ENCODE results near the gene CMTM7. TPM values are rescaled to one million over a fixed set of nuclear protein-coding genes. Genes with fewer than 3 reads are reported as not detected.
"Not testable (repeated sequence)": the region's sequence is repeated elsewhere in the genome, so short reads cannot be mapped to it uniquely, and the experiment has no call there.

Gene CMTM7
- total RNA-seq, 1 donor from 2014 or later = 3.6 TPM

DNA sequence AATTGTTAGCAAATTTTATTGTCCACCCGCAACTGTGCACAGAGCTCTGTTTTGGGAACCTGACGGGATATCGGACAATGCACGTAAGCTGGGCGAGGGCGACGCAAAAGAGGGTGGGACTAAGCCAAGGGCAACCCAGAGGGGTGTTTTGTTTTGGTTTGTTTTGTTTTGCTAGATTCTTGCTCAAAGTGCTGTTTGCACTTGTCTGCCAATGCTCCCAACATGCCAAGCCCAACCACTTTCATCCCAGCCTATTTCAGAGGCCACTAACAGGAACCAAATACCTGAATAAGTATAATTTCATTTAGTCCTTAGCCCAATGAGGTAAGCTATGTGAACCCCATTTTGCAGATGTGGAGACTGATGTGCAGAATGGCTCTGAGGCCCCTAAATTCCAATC lies 9.7 kb upstream of the CMTM7 start:
- no peak for DNase-seq (ENCODE audit: low spot score)
- ATAC-seq = no peak

DNA sequence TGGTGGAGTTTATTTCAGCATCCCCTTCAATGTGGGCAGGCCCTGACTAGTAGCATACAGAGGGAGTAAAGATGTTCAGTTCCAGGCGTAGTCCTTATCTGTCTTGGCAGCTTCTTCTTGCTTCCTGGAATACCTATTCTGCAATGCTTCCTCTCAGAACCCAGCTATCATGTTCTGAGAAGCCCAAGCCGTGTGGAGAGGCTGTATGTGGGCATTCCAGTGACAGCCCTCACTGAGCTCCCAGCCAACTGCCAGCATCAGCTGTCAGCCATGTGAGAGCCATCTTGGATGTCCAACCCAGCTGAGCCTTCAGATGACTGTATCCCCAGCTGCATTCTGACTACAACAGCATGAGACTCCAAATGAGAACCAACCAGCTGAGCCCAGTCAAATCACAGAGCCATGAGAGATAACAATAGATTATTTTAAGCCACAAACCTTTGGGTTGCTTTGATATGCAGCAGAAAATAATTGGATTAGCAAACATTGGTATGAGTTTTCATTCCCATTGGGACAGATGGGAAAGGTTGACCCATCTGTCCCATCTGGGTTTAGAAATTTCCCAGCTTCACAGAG lies 8.4 kb upstream of the CMTM7 start:
- DNase-seq (ENCODE audit: low spot score) = no peak
- ATAC-seq = no peak

DNA sequence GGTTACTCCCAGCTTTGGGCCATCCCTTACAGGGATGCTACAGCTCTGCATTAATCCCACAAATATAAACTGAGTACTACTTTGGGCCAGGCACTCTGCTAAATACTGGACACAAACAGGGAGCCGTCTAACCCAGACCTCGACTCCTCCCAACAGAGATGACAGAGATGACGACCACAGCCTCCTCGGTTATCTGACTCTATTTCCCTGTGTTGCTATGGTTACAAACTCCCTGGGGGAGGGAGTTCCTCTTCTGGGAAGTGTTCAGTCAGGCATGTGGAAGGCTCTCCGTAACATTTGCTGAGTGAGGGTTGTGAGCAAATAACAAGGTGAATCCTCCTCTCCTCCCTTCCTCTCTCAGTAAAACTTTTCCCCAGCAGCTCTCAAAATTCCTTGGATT lies 6.7 kb upstream of the CMTM7 start:
- ATAC-seq (no peak), DNase-seq (ENCODE audit: low spot score) (no peak)

DNA sequence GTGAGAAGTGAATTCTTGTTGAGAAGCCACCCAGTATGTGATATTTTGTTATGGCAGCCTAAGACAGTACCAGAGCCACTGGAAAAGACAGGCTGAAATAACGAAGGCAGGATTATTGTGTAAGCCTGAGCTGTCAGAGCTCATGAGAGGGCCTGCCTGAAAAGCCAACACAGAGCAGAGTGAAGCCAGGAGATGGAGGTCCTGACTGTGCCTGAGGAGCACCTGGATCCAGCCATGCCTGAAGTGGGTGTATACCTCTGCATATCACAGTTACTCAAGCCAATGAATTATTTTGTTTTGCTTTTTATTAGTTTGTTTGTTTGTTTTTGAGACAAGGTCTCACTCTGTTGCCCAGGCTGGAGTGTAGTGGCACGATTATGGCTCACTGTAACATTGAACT lies 4.1 kb upstream of the CMTM7 start:
- ATAC-seq (no peak), DNase-seq (ENCODE audit: low spot score) (no peak)

DNA sequence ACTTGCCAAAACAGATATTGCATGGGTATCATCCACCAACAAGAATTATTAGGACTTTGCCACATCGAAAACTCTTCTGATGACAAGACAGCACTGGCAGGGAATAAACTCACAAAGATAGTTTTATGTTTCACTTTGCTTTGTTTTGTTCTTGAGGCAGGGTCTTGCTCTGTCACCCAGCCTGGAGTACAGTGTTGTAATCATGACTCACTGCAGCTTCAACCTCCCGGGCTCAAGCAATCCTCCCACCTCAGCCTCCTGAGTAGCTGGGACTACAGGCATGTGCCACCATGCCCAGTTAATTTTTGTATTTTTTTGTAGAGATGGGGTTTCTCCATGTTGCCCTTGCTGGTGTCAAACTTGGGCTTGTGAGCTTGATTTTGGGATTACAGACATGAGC lies 2.1 kb upstream of the CMTM7 start:
- ATAC-seq = not testable (repeated sequence)

DNA sequence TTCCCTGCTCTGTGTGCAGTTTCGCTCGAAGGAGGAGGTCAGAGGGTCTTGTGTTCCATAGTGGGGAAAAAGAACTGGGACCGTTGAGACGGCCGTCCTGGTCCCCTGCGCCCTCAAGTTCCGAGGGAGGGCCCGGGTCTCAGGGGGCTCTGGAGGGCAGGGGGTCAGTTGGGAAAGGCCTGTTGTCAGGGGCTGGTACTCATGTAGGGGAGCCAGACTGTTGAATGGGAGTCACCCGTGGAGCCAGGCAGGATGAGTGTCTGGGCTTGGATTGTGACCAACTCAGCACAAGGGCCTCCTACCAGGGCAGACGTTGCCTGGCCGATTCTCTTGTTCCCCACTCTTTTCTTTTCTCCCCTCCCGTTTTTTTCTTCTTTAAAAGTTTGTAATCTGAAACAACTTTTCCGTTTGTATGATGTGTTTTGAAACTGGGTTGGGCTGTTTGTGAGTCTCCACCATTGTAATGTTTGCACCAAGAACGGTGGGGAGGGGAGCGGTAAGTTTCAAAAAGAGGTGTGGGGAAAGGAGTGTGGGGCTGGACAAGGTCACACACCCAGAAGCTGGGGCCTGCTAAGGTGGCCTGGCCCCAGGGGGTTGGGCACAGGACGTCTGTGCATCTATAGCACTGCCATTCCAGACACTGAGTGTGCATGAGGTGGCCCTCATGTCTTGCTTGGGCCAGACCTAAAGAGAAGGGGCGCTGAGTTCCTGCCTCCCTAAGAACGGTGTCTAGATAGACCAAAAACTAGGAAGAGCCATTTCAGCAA lies 1.1 kb downstream of the CMTM7 start:
- DNase-seq (ENCODE audit: low spot score) = no peak
- ATAC-seq = peak; percentile 36

More for the DNA sequence above, 2.1 kb upstream of the CMTM7 start:
- not testable (repeated sequence) for DNase-seq (ENCODE audit: low spot score)

DNA sequence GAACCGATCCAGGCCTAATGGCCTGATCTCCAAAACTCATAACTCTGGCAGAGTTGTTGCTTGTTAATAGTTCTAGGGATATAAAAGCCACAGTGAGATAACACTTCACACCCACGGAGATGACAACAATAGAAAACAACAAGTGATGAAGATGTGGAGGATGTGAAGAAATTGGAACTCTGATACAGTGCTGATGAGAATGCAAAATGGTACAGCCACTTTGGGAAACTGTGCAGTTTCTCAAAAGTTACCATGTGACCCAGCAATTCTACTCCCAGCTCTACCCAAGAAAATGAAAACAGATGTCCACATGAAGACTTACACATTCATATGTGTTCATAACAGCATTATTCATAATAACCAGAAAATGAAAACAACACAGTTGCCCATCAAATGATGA lies 3.8 kb downstream of the CMTM7 start:
- DNase-seq (ENCODE audit: low spot score) (no peak), ATAC-seq (no peak)

DNA sequence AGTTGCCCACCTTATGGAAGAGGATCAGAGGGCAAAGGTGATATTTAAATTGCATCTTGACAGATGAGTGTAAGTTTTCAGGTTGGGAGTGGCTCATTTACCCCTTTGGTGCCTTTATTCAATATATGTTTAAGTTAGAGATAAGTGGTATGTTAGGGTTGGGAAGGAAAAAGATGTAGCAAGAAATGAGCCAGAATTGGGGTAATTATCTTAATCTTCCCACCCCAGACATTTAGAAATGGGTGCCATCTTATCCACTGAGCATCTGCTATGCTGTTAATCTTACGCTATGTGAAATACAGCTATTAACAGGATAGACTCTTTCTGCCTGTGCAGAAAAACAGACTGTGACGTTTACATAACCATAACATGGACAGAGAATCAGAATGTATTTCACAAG lies 6.3 kb downstream of the CMTM7 start:
- no peak for ATAC-seq

DNA sequence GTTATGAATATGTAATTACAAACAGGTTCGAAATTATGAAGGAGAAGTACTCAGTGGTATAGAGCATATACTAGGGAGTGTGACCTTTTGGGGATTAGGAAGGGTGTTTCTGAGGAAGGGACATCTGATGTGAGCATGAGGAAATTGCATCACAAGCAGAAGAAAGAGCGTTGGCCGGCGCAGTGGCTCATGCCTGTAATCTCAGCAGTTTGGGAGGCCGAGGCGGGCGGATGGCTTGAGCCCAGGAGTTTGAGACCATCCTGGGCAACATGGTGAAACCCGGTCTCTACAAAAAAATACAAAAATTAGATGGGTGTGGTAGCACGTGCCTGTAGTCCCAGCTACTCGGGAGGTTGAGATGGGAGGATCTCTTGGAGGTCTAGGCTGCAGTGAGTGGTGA lies 6.9 kb downstream of the CMTM7 start:
- ATAC-seq = no peak

More for the DNA sequence above, 6.3 kb downstream of the CMTM7 start:
- DNase-seq (ENCODE audit: low spot score) = no peak

DNA sequence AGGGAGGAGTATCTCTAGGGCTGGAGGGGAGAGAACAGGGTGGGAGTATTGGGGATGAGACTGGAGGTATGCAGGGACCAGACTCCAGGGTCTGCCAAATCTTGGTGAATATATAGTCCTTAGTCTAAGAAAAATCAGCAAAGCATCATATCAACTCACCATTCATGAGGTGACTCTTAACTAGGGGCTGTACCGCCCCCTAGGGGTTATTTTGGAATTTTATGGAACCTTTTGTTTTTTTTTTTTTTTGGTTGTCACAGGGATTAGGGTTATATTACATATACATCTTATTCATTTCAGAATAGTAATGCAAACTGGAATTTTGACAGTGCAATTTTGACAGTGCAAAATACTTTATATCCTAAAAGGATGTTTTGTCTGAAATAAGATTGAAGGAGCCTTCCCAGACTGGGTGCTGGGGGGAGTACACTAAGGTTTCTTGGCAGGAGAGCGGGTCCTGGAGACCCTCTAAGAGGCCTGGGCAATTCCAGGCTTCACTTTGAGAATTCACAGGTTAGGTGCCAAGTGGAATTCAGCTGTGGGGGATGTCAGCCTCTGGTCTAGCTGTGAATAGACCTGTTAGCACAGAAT lies 7.5 kb downstream of the CMTM7 start:
- DNase-seq (ENCODE audit: low spot score) = no peak
- peak; percentile 38 for ATAC-seq

More for the DNA sequence above, 6.9 kb downstream of the CMTM7 start:
- no peak for DNase-seq (ENCODE audit: low spot score)

DNA sequence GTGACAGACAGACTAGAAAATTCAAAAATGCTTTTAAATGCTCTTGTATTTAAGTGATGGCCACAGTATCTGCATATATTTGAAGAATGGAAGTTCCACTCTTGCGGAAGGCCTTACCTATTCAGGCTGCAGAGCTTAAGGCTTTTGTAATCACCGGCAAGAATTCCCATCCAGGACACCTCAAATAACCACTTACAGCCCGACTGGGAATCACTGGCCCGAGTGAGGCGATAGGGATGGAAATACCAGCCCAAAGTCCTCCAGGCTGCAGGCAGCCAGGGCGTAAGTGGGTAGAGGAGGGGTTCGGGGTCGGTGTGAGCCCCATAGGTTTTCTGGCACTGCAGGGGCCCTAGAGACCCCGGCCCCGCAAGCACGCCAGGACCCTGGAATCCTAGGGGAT lies 9.5 kb downstream of the CMTM7 start:
- no peak for DNase-seq (ENCODE audit: low spot score)
- peak; percentile 55 for ATAC-seq

DNA sequence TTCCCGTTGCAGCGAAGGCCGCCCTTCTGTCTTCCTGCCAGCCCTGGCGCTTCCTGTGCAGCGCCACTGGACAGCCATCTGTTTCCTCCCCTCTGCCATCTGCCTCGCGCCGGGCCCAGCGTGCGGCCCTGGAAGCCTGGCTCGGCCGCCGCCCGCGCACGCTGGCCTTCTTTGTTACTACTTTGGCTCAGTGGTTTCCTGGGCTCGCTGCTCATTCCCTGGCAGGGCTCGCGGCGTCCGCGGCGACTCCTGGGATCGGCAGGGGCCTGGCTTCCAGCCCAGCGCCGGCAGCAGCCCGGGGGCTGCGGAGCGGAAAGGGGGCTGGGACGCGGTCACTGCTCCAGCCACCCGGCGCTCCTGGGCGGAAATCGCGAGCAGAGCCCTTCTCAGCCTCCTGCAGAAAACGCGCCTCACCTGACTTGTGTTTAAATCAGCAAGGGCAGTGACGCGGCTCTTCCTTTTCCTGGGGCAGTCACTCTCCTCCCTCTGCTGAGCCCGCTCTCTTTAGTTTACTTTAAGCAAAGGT lies 10.0 kb downstream of the CMTM7 start:
- DNase-seq (ENCODE audit: low spot score) (peak; percentile 76), ATAC-seq (peak; percentile 90)

DNA sequence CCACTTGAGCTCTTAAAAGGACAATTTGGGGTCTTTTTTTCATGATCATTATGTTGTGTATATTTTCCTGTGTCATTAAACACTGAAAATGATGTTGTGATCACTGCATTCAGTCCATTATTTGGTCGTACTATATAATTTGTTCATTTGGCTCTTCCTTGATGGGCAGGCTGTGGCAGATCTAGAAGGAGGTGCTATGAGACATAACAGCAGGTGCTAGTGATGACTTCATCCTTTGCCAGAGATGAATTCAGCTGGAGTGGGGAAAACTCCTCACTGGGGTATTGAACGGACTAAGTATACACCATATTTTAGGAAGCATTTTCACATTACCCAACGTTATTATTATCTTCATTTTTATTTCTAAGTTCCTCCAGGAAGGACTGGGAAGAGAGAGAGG lies 12.0 kb downstream of the CMTM7 start:
- ATAC-seq (no peak), DNase-seq (ENCODE audit: low spot score) (no peak)

DNA sequence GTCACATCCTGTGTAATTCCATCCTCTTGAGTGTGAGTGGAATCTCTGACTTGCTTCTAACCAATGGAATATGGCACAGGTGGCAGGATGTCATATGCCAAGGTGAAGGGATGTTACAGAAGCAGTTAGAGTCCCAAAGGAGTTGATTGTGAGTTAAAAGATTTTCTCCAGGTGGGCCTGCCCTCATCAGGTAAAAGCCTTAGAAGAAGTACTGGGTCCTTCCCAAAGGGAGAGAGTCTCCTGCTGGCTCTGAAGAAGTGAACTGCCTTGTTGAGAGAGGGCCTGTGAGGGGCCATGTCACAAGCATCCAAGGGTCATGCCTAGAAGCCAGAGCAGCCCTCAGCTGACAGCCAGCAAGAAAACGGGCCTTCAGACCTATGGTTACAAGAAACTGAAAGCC lies 13.1 kb downstream of the CMTM7 start:
- DNase-seq (ENCODE audit: low spot score) = no peak
- ATAC-seq = no peak

DNA sequence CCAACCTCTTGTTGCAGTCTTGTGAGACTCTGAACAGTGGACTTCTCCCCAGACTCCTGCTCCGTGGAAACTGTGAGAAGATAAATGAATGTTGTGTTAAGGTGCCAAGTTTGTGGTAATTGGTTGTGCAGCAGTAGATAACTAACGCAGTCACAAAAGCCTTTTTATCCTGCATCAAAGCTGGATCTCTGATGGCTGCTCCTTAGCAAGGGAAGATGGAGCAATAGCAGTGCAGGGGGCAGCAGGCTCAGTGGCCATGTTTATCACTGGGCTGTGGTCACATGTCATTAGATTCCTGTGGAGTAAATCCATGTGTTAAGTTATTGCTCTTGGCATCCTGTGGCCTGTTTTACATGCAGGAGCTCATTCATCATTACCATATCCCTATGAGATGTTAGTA lies 13.5 kb downstream of the CMTM7 start:
- no peak for ATAC-seq
- no peak for DNase-seq (ENCODE audit: low spot score)

DNA sequence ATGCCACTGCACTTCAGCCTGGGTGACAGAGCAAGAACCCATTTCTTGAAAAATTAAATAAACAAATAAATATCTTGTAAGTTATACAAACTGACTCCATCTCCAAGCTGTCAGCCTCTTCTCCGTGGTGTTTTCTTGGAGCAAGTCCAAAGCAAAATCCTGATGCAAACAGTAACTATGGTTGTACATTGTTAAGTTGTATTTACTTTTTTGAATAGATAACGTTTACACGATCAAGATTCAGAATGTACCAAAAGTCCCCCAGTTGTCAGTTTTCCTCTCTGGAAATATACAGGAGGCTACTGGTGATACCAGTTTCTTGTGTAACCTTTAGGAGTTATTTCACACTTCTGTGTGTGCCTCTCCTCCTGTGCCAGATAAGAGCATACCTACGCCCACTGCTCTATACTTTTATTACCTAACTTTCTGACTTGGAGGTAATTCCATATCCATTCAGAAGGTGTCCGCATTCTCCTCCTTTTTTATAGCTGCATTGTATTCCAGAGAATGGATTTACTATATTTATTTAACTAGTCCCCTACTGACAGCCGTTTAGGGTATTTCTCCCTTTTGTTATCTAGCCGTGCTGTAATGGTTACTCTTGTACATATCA lies 14.2 kb downstream of the CMTM7 start:
- DNase-seq (ENCODE audit: low spot score) = no peak
- no peak for ATAC-seq

DNA sequence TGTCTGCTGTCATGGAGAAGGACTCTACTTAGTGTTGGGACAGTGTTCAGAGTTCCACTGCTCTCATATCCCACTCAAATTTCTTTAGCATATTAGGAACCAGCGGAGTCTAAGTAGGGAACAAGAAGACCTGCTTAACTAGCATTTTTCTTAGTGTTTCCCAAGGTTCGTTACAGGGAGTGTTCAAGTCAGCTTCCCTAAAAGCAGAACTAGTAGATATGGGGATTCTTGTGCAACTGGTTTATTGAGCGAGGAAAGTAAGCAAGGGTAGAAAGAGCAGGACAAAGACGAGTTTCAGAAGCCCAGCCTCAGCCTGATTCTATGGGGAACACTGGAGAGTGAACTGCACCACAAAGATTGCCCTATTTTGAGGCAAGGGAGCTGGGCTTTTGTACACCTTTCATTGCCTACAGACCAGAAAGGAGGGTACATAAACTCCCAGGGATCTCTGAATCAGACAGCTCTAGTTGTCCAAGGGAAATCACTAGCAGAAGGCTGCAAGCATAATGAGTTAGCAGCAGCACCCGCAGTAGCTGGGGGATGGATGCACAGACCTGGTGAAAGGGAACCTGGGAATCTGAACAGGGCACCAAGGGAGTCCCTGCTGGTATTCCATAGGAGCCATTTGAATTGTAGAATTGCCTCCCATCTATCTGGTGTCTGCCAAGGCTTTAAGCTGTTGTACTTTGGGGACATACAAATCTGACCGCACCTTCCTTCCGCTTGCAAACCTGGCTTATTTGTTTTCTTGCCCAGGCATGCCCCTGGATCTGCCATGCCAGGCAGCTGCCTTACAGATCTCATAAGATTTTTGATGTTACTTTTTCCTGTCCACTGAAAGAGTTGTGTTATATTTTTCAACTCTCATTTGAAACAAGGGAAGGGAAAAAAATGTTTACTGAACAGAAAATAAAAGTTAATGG lies 15.1 kb downstream of the CMTM7 start:
- no peak for ATAC-seq
- no peak for DNase-seq (ENCODE audit: low spot score)

DNA sequence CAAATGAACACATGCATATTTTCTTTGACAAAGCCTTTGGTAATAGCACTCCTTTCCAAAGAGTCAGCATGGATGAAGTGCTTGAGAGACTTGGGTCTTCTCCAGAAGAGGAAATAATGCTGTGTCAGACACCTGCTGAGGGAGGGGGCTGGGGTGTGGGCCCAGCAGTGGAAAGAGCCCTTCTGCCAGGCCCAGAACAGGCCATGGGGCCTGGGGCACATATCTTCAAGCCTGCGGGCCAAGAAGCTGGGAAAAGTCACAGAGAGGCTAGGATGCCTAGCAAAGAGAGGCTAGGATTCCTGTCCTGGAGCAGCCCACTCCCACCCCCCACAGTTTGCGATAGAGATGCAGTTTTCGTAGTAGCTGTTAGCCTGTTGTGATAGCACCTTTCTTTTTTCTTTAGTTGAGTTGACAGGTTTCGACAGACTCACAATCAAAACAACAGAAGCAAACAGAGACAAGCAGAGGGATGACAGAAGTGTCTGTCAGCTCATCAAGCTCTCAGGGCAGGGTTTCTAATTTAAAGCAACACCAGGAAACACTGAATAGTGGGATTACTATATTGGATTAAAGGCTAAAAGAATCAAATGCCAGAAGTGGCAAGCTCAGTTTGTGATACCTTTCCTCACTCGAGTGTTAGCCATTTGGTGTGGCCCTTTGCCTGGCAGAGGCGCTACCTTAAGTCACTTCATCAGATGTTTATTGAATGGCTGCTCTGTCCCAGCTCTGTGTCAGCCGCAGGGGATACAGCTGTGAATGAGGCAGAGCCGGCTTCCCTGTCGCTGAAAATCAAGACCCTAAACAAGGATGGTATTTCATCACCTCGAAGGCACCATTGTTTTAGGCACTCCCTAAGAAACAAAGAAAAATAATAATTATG lies 19.0 kb downstream of the CMTM7 start:
- ATAC-seq = no peak
- no peak for DNase-seq (ENCODE audit: low spot score)

DNA sequence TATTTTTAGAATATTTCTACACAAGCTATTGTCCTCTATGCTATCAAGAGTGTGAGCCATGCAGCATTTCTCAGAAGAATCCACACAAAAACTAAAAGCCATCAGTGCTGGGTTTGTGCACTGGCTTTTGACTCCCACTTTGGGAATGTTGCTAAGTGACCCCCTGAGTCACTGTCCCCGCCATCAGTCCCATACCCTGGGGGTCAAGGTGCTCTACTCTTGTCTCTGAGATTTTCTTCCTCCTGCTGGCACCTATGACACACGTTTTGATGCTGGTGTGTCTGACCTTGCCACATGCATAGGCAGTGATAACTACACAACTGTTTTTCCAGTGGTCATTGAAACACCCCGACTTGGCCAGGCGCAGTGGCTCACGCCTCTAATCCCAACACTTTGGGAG lies 19.8 kb downstream of the CMTM7 start:
- no peak for ATAC-seq
- no peak for DNase-seq (ENCODE audit: low spot score)

DNA sequence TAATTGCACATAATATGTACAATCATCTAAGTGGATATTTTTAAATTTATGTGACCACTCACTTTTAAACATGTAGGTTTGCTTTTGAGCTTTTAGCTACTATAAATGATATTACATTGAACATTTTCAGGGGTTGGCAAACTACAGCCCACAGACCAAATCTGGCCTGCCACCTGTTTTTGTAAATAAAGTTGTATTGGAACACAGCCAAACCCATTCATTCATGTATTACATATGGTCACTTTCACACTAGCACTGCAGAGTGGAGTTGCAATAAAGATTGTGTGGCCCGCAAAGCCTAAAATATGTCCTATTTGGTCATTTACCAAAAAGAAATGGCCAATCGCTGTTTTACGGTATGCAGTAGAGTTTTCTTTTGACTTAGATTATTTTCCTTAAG lies 21.2 kb downstream of the CMTM7 start:
- DNase-seq (ENCODE audit: low spot score) (no peak), ATAC-seq (no peak)

Data from left lobe of liver (tissue), 2 donors.